ENCODE results near the gene DYNC1I1.

The DYNC1I1 gene

DNA sequence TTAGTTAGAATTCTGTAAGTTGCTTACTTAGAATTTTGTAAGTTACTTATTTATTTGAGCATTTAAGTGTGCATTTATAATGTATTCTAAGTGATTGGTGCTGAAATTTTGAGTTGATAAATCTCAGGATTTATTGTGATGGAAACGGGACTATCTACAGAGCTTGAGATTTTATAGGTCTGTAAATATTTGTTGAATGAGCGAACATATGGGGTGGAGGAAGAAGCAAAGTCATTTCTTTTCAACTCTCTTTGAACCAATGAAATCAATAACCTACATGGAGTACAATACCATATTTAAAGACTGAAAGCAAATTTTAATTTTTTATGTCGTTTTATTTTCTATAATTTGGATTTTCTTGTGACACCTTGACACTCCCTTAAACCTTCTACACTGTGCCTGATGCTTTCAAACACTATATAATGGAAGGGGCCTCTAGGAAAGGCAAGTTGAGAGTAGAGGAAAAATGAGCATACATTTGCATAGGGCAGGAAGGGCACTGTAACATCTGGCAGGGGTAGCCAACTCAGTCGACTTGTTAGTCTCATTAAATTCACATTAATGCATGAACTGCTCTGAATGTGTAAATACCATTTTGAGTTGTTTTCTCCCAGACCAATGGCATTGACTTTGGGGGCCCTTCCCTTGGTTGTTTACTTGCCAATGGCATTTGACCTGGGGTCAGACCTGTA, 204.2 kb downstream of the DYNC1I1 start:
- no peak for DNase-seq

DNA sequence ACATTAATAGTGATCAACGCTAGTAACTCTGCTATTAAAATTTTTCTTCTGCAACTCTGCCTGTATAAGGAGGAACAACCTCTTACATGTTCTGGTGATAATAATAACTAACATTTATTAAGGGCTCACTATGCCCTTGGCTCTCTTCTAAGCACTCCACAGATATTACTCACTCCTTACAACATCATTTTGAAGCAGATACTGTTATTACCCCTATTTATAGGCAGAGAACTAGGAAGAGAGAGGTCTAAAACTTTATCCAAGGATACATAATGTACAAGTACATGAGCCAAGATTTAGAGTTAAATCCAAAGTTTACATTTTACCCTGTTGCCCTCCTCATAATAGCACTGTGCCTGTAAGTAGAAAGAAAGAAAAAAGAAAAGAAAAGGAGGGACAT, 205.6 kb downstream of the DYNC1I1 start:
- no peak for DNase-seq

DNA sequence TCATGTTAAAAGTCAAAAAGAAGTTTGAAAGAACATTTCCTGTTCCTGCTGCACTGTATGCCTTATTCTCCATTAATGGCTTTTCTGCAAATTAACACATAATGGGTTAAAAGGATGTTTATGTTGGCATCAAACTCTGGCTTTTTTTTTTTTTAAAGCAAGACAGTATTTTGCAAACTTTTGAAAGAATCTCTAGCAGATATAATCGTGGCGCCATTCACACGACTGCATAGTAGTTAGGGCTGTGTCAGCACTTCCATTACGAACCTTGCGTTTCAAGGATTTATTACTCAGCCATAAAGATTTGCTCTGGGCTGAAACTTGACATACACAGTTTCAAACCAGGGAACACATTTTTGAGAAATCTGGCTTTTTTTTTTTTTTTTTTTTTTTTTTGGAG, 207.8 kb downstream of the DYNC1I1 start:
- no peak for DNase-seq

DNA sequence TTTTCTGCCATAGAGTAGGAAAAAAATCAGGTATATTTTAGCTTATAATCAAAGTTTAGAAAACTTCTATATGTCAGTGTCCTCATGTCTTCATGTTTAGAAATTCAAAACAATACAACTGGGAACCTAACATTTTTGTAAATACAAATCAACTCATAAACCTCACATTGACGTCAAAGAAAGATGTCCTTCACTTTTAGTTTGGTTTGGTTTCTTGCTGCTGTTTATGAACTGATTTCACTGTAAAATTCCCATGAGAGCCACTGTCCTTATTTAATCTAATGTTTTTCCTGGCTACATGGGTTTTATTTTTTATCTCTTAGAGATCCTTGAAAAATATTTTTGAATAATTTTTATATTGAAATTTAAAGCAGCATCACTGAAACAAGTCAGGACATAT, 208.4 kb downstream of the DYNC1I1 start:
- DNase-seq = no peak

DNA sequence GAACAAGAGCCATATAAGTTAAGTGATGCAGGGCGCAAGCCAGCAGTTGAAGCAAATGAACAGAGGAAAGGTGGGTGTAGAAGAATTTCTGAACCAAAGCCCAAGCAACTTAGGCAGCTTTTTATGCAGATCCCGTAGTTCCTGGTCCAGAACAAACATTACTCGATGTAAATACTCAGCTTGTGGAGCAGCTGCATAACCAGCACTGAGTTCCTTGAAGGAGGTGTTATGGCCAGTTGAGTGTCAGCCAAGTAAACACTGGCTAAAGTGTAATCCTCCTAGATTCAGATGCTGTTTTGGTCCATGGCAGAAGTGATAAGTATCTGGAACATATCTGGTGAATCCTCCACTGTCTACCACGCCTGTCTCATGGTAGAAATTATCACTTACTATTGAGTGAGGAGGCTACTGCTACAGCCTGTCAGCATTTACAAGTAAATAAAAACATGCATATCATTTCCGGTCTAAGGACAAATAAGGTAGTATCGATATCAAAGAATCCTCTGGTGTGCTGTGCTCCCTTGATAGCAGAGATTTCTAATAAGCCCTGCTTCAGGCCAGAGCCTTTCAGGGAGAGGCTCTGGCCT, 213.9 kb downstream of the DYNC1I1 start:
- DNase-seq = no peak

DNA sequence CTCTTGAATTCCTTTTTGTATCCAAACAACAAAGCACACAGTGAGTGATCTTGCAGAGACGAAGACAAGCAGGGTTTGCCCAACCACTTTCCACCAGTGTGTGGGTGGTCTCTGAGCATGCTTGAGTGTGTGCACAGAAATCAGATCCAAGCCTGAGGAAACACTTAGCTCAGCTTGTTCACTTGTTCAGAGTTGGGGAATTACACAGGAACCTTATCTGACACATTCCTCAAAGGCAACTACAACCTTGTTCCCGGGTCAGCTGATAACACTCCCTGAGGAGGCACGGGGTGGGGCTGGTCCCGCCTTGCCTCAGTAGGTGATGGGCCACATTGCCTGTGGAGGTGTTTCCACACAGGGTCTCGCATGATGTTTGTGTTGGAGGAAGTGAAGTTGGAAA, 216.9 kb downstream of the DYNC1I1 start:
- no peak for DNase-seq

DNA sequence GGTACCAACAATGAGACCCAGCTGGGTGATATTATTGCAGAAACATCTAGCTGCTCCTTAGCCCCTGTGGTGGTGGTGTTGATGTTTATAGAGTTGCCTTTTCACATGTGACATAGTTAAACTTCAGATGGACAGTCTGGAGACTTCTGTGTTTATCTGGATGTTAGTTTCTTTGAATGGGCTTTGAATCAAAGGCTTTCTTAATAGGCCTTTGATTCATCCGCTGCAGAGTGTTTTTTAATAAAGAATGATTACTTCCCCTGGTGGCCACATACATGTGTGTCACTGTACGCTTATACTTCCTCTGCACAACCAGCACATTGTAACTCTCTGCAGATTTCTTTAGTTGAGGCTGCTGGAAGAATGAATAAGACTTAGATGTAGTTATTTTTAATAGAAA, 221.0 kb downstream of the DYNC1I1 start:
- DNase-seq = no peak

DNA sequence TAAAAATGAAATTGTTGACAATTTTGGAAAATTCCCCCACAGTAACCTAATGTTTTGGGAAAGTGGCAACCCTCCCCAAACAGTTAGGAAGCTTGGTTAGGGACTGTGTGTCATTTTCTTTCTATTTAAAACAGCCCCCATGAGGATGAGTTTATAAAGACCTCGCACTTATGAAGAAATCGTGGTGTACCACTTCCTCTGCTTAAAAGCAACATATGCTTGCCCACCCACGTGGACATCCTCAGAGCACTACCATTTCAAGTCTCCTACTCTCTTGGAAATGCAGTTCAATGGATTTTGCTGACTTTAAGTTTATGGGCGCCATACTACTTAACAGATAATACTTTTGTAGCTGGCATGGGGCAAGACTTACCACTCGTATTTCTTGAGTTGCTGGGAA, 223.8 kb downstream of the DYNC1I1 start:
- peak; percentile 37 for DNase-seq

DNA sequence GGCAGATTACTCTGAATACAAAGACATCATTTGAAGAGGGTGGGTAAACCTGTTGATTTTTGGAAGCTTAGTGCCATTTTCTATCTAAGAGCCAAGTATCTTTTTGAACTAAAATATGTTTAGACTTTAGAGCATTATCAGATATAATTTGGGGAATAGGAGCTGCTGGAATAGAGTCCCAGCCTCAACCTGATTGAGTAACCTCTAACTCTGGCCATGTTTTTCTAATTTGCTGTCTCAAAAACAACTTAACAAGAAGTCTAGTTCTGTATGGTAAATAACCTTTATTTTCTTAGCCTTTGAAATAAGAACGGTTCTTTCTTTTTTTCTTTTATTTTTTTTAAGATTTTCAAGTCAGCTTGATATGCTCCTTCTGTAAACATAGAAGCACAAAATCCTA, 224.5 kb downstream of the DYNC1I1 start:
- DNase-seq = no peak

DNA sequence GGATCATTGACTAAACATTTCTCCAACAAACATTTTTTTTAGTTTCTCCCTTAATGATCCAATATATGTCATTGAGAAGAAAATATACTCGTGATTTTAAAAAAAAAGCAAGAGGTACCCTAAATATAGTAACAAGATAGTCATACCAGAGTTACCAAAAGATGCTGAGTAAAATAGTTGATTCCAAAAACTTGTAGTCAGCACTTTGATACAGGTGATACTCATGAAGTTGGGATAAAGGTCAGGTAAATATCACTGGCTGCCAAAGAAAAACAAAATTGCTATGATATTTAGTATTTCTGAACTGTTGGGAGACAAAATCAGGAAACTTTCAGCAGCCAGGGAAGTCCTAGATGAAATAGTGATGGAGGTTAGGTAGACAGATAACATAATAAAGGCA, 225.3 kb downstream of the DYNC1I1 start:
- no peak for DNase-seq

DNA sequence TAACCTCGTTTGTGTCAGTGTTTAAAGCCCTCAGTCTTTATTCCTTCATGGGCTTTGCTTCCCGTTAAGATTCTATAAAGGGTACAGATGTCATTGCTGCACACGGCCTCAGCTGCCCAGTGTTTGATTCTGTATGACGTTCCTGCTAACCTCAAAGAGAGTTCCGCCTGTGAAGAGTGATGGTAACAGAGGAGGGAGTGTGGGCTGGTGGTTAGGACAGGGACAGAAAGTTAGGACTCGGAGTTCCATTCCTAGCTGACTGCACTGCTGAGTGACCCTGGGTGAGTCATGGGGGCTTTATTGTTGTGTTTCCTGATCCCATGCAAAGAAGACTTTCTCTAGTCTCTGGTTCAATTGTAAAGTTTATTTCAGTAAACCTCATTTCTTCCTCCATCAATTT, 227.1 kb downstream of the DYNC1I1 start:
- DNase-seq = no peak

DNA sequence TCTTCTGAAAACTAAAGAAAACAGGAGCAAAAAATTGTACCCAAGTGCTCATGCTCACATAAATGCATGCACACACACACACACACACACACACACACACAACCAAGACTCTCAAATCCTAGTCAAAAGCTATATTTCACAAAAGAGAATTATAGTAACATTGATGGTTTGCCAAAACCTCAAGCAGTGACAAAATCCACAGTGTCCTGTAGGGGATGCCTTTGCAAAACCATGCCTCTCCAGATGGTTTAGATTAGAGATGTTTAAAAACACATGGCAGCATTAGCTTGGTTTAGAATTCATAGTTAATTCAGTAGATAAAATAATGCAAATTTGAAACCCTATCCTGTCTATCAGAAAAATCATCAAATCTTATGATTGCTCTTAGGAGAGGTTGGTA, 232.2 kb downstream of the DYNC1I1 start:
- peak; percentile 88 for DNase-seq

DNA sequence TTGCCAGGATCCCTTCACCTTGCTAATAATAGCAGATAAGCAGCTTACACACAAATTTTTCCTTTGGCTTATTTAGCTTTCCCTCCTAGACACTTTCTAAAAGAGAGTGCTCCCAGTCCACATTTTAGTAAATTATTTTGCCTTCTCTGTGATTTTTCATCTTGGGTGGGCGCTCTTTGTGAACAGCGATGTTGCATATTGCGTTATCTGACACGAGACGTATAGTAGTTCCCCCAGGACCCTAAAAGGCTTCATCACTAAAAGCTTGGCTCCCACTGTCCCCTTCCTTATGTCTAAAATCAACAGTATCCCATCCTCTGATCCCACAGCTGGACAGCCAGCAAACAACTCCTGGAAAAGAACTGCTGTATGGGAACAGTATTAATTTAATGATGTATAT, 232.9 kb downstream of the DYNC1I1 start:
- no peak for DNase-seq

DNA sequence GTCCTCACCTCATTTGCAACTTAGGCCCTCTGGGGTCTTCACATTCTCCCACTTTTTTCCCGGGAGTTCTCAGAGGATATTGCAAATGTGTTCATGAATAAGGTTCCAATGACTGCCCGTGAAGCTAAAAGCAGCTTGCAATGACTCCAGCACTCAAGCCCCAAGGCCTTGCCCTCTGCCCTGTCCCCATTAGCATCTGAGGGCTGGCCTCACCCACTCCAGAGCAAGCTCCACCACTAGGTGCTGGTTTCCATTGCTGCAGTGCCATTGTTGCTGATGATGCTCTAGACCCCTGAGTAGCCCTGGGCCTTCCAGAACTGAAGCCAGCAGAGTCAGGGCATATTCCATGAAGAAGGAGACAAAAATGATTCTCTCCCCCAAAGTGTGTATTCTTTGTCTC, 236.8 kb downstream of the DYNC1I1 start:
- DNase-seq = no peak

DNA sequence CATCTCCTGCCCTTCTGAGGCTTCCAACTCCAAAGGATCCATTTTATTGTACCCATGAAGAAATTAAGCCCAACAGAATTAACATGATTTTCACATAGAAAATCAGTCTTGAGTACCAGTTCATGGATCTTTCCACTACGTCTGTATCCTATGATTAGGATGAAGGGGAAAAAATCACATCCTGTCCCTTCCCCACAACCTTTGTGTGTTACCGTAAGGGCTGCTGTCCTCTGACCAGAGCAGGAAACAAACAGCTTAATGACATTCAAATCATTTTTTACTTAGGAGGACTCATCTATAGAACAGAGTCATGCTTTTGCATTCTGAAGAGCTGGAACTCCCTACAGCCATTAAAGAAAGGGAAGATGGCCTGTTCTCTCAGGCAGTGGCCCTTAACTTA, 241.5 kb downstream of the DYNC1I1 start:
- no peak for DNase-seq

DNA sequence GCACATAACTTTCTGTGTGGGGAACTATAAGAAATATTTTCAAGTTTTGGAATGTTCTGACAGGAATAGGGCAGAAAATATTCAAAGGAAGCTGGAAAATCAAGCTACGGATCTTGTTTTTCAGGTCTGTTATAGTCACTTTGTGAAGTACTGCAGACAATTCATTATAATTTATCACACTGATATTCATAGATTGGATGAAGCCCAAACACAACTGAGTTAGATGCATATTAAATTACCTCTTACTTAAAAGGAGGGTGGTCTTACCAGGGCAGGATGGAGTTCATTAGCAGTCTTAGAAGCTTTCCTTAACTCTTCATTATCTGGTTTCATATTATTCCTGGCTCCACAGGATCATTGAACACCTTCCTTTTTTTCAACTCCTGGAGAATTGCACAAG, 242.3 kb downstream of the DYNC1I1 start:
- no peak for DNase-seq

DNA sequence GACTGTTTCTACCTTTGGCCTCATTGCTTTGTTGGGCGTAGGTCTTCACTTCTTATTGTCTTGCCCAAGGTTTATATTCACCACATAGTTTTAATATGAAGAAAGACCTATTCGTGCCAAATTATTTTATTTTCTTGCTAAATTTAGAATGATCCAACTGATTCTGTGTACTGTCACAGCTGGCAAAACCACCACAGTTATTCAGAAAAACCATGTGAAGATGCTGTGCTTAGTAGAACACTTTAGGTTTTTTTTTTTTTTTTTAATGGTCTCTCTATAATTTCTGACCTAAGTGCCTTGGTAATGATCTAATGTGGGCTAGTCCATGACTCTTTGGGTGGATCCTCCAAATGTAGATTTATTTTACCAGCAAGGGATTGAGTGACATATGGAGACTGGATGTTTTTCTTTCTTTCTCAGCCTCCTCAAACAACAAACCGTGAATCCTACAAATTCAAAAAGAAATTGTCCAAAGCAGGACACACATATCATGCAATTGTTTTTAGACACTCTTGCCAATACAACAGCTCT, 243.8 kb downstream of the DYNC1I1 start:
- DNase-seq = no peak

DNA sequence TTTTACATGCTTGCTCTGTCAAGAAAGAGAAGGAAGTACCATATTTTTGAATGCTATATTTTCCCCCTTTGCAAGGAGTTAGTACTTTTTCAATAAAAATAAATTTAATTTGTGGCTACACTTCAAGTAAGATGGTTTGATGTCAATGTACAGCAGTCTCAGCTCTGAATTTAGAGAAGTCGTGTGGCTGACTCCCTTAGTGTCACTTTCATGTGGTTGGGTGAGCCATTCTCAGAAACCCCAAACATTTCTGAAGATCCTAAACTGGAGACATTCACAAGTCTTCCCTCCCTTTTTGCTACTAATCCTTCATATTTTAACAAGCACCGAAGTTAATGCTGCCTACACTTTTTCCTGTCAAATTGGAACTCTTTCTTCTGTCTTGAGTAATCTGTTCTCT, 244.4 kb downstream of the DYNC1I1 start:
- DNase-seq = peak; percentile 29

DNA sequence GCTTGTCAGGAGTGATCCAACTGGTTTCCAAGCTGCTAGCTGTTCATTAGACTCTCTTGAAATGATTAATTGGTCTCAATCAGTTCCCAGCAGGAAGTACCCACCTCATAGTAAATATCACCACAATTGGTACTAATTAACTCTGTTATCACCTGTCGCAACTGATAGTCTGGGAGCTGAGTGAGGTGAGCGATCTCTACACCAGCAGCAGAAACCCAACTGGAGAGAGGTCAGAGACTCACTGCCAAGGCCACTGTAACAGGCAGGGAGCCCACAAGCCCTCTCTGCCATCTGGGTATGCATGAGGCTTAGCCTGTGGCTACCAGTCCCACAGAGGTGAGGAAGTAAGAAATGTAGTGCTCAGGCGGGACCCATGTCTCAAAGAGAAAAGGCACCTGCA, 245.5 kb downstream of the DYNC1I1 start:
- no peak for DNase-seq

DNA sequence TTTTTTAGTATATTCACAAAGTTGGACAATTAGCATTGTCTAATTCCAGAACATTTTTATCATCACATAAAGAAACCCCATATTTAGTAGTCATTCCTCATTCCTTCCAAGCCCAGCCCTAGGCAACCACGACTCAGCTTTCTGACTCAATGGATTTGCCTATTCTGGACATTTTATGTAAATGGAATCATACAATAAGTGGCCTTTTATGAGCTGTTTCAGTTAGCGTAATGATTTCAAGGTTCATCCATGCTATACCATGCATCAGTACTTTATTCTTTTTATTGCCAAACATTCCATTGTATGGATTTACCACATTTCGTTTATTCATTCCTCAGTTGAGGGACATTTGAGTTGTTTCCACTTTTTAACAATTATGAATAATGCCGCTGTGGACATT, 249.2 kb downstream of the DYNC1I1 start:
- DNase-seq = peak; percentile 80

DNA sequence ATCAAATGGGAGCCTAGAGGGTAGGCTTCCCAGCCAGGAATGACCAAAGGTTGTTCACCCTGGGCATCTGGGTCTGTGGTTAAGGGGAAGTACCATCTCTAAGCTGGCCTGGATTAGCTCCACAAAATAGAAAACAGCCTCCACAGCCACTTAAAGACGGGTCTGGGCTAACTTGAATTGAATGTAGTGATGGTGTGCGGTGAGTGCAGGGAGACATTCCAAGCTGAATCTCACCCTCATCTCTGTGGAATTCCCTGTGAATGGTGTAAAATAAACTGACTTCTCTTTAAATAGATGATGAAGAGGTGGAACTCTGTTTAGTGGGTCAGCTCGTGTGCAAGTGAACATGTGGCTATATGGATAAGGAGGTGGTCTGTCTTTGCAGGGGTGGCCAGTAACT, 251.0 kb downstream of the DYNC1I1 start:
- peak; percentile 78 for DNase-seq

DNA sequence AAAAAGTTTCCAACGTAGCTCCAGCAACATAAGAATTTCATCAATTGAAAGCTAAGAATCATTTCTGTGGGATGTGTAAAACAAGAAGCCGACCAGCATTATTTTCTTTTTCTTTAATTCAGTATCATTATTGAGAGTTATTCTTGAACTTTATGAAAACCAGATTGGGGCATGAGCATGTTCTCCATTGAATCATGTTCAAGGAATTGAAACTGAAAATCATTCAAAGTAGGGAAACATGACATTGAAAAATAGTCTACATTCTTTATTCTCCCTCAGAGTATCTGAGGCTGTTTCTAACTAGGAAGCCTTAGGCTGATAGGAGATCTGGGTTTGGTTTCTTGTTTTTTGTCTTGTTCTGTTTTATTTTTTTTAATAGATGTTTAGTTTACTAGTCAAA, 253.7 kb downstream of the DYNC1I1 start:
- DNase-seq = peak; percentile 70

DNA sequence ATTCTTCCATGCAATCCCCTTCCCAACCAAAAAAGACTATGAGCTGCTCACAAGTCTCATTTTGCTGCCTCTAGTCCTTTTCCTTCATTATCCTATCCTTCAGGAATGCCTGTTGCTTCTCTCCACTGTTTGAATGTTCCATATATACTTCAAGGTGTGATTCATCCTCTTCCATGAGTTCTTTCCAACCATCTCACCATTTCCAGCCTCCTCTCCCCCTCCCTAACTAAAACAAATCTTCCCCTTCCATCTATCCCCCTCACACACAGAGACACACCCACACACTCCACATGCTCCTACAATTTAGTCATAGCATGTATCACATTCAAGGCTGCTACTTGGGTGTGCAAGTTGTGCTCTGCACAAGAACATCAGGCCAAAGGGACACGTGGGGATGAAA, 254.3 kb downstream of the DYNC1I1 start:
- DNase-seq = peak; percentile 89

DNA sequence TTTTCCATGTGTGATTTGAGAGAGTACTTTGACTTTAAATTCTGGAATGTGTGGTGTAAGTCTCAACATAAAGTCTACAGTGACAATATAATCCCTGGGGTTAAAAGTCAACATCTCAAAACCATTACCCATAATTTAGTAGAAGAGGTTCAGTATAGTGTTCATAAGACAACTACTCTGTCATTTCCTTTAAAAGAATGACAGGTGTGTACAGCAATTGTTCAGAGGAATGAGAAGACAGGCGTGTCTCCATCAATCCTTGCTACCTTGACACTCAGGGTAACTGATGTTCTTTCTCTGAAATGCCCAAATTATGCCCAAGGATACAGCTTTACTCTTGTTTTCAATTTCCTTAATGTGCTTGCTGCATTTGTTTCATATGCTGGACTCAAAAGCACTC, 256.4 kb downstream of the DYNC1I1 start:
- DNase-seq = no peak

DNA sequence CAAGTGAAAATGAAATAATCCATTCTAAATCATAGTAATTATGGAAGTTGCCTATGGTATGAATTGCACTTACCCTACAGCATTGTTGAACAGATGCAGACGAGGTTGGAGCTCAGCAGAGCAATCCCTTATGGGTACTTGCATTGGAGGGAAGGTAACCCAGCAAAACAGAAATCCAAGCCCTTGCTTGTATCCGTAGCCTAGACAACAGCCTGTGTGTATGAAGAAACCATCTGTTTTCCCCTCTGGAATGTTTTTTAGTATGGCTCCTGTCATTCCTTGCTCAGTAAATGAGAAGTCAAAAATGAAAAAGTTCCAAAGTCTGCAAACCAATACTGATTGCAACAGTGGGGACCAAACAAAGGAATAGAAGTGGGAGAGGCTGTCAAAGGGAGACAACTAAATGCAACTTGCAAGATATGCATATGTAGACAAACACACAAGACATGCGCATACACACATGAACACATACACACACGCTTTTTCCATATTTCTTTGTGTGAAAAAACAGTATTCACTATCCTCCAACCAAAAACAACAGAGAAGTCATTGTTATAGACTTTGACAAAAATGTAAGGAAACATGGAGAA, 260.8 kb downstream of the DYNC1I1 start:
- DNase-seq = no peak

Data from fibroblast of upper back skin (primary cell).